ENCODE results near the gene NOTCH3.

Gene NOTCH3

DNA sequence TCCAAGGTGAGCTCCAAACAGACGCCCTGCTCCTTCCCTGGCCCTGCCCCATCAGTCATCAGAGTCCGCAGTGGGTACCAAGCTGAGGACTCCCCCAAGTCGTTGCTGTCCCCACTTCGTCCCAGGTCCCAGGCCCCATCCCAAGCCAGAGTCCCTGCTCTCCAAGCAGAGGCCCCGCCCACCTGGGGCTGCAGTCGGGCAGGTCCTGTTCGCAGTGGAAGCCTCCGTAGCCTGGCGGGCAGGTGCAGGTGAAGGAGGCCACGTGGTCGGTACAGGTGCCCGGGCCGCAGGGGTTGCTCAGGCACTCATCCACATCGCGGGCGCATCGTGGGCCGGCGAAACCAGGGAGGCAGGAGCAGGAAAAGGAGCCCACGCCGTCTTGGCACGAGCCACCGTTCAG, 19.4 kb downstream of the NOTCH3 start:
- DNase-seq (ENCODE audit: low spot score): no peak
- TF ChIP-seq, protein P1, sequence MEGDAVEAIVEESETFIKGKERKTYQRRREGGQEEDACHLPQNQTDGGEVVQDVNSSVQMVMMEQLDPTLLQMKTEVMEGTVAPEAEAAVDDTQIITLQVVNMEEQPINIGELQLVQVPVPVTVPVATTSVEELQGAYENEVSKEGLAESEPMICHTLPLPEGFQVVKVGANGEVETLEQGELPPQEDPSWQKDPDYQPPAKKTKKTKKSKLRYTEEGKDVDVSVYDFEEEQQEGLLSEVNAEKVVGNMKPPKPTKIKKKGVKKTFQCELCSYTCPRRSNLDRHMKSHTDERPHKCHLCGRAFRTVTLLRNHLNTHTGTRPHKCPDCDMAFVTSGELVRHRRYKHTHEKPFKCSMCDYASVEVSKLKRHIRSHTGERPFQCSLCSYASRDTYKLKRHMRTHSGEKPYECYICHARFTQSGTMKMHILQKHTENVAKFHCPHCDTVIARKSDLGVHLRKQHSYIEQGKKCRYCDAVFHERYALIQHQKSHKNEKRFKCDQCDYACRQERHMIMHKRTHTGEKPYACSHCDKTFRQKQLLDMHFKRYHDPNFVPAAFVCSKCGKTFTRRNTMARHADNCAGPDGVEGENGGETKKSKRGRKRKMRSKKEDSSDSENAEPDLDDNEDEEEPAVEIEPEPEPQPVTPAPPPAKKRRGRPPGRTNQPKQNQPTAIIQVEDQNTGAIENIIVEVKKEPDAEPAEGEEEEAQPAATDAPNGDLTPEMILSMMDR (IDR thresholded peaks at IDR 0.05; ENCODE audit: extremely low read depth, missing control alignments): no peak

DNA sequence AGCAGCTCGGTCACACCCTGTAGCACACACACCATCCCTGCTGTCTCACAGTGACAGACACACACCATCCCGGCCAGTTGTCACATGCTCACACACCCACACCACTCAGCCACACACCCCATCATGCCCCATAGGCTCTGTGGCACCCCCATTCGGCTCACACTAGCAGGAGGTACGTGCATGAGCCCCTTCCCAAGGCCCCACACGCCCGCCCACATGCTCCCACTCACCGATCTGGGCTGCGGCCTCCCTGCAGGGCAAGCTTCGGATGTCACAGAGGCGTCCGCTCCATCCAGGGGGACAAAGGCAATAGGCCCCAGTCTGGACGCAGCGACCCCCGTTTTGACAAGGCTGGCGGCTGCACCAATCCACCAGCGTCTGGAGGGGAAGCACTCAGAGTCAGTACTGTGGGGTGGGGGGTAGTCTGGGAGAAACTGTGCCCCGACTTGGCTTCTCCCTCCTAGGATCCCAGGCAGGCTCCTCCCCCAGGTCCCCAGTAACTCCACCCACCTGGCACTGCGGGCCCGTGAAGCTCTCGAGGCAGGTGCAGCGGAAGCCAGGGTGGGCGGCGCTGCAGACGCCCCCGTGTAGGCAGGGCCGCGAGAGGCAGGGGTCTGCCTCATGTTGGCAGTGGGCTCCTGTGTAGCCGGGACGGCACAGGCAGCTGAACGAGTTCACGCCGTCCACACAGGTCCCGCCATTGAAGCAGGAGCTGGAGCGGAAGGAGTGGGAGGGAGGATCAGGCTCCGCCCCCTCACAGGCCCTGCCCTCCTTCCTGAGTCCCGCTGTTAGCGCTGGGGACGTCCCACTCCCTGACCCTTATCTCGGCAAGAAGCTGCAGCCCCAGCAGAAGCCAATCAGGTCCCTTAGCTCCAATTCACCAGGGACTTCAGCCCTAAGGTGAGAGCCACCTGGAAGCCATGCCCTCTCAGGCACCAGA, 20.1 kb downstream of the NOTCH3 start:
- TF ChIP-seq, protein P1 (IDR thresholded peaks at IDR 0.05; ENCODE audit: extremely low read depth, missing control alignments): no peak
- no peak for DNase-seq (ENCODE audit: low spot score)

DNA sequence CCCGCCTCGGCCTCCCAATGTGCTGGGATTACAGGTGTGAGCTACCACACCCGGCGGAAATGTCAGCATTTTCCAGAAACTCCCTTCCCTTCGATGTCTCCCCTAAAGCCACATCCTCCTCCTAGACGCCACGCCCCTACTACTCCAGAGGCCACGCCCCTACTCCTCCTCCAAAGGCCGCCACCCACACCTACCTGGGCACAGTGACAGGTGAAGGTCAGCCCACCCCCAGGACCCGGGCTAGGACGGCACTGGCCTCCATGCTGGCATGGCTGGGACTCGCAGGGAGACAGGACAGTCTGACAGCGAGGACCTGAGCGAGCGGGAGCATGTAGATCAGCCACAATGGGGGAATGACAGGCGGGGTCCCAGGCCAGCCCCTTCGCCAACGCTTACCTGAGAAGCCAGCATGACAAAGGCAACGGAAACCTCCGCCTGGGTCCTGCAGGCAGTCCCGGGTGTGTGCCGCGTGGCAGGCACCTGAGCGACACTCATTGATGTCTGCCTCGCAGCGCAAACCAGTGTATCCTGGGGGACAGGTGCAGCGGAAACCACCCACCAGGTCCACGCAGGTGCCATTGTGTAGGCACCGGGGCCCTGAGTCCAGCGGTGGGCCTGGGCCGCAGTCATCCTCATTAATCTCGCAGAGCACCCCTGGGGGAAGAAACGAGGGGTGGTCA, 22.0 kb downstream of the NOTCH3 start:
- no peak for DNase-seq (ENCODE audit: low spot score)
- TF ChIP-seq, protein P1 (IDR thresholded peaks at IDR 0.05; ENCODE audit: extremely low read depth, missing control alignments): no peak

DNA sequence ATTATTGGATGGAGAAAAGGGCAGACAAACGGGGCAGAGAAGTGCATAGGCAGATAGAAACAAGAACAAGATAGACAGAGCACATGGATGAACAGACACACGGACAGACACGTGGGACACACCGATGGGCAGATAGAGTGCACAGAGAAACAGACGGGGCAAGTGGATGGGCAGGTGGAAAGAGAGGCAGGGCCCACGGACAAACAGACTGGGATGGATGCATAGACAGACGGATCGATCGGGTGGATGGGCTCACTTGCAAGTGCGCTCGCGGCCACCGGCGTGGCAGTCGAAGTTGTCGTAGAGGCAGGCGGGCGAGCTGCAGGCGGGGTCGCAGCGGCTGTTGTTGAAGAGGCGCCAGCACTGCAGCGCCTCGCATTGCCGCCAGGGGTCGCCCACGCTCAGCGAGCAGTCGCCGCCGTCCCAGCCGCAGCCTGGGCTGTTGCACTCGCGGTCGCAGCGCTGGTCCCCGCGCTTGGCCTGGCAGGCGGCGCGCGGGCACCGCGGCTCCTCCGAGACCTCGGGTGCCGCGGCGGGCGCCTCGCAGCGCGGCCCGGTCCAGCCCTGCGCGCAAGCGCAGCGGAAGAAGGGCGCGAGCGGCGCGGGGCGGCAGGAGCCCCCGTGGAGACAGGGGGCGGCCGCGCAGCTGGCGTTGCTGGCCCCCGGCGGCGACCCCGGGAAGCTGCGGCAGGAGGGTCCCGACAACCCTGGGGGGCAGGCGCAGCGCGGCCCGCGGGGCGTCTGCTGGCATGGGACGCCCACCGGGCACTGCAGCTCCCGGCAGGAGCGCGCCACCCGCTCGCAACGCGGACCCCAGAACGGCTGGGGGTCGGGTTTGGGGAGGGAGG, 23.3 kb downstream of the NOTCH3 start:
- TF ChIP-seq, protein P1 (IDR thresholded peaks at IDR 0.05; ENCODE audit: extremely low read depth, missing control alignments): peak; percentile 99
- DNase-seq (ENCODE audit: low spot score): peak; percentile 95

GRCh38 chr19:15175609-15176008, 25.2 kb downstream of the NOTCH3 start:
- no peak for DNase-seq (ENCODE audit: low spot score)
- TF ChIP-seq, protein P1 (IDR thresholded peaks at IDR 0.05; ENCODE audit: extremely low read depth, missing control alignments): no peak

GRCh38 chr19:15173746-15174404, 26.9 kb downstream of the NOTCH3 start:
- TF ChIP-seq, protein P1 (IDR thresholded peaks at IDR 0.05; ENCODE audit: extremely low read depth, missing control alignments): no peak
- DNase-seq (ENCODE audit: low spot score): no peak

Data from GM20000 (cell line).